NCI-H2227 treated with DMSO at 0.1 percent for 48 hours (cell line): ENCODE measurements around the gene SNTA1.
"Not testable (repeated sequence)": the region's sequence is repeated elsewhere in the genome, so short reads cannot be mapped to it uniquely, and the experiment has no call there.

Experiments used
- DNase-seq: peaks from one replicate; lab custom pipeline; 2025; lab: John Stamatoyannopoulos, UW

Gene SNTA1

DNA sequence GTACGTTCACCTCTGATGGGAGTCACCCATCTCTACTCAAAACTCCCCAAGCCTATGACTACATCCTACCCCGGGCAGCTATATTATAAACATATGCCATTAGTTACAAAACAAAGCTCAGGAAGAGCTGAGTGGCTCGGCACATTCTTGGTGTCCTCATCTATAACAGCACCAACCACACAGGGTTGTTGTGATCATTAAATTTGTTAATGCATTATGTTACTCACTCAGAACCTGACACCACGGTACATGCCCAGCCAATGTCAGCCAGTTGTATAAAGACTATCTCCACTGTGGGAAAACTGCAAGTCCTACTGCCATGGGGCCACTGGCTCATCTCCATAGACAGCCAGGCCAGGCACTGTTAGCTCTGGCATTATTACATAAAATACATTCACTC is 50.0 kb downstream of the SNTA1 start:
- DNase-seq: no peak

DNA sequence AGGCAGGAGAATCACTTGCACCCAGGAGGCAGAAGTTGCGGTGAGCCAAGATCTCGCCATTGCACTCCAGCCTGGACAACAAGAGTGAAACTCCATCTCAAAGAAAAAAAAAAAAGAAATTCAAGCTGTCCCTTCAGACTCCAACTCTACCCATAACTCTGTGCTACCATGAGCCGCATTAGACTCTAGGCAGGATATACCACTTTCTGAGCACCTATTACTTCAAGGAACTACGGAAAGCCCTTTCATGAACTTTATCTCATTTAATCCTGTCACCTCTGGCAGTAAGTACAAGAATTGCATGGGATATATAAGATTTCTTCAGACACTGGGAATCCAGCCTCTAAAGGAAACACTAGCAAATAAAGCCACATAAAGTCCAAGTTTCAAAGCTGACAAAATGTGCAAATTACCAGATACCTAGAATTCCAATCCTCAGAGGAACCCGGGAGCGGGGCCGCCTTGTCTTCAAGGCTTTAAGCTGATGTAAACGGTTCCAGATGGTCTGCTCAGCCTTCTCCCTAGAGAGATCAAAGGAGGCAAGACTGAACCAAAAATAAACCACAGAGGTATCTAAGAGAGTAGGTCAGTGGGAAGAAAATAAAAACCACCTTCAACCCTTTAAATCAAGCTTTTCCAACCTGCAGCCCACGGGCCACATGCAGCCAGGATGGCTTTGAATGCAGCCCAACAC is 51.7 kb downstream of the SNTA1 start:
- no peak for DNase-seq

DNA sequence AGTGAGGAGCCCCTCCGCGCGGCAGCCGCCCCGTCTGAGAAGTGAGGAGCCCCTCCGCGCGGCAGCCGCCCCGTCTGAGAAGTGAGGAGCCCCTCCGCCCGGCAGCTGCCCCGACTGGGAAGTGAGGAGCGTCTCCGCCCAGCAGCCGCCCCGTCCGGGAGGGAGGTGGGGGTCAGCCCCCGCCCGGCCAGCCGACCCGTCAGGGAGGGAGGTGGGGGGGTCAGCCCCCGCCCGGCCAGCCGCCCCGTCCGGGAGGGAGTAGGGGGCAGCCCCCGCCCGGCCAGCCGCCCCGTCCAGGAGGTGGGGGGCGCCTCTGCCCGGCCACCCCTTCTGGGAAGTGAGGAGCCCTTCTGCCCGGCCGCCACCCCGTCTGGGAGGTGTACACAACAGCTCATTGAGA is 54.2 kb downstream of the SNTA1 start:
- not testable (repeated sequence) for DNase-seq

DNA sequence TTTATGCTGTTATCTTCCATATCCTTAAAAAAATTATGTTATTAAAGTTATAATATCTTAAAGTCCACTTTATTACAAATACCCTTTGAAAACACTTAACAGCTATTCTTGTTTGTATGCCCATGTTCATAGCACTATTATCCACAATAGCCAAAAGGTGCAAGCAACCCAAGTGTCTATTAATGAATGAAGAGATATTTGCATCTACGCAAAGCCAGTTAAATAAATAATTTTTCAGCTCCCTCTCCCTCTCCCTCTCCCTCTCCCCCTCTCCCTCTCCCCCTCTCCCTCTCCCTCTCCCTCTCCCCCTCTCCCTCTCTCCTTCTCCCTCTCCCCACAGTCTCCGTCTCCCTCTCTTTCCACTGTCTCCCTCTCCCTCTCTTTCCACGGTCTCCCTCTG is 55.3 kb downstream of the SNTA1 start:
- DNase-seq: no peak

DNA sequence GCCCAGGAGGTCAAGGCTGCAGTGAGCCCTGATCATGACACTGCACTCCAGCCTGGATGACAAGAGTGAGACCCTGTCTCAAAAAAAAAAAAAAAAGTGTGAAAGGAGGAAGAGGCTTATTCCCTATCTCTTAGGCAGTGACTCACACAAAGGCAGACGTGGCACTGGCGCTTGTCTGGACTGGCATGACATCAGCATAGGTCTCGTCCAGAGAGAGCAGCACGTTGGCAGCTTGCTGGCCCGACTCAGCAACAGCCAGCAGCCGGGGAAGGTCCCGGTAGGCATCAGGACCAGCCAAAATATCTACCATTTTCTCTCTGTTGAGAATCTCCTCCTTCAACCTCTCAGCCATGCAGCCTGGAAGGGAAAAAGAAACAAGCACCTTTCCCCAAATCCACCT is 56.4 kb downstream of the SNTA1 start:
- DNase-seq: no peak

DNA sequence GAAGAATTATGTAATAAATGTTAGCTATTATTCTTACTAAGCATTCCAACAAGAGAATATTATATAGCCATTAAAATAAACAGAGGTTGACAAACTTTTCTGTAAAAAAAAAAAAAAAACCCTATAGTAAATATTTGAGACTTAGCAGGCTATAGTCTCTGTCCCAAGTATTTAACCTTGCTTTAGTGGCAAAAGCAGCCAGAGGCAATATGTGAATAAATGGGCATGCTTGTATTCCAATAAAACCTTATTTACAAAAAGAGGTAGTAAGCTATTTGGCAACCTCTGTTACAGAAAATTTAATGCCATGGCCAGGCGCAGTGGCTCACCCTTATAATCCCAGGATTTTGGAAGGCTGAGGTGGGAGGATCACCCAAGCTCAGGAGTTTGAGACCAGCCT is 56.9 kb downstream of the SNTA1 start:
- DNase-seq: no peak

DNA sequence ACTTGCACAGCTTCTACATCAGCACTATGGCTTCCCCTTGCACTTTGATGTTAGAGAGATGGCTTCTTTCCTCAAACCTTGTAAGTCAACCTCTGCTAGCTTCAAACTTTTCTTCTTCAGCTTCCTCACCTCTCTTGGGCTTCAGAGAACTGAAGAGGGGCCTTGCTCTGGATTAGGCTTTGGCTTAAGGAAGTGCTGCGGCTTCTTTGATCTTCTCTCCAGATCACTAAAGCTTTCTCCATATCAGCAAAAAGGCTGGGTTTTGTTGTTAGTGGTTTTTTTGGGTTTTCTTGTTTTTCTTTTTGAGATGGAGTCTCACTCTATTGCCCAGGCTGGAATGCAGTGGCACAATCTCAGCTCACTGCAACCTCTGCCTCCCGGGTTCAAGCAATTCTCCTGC is 66.2 kb downstream of the SNTA1 start:
- DNase-seq: no peak

DNA sequence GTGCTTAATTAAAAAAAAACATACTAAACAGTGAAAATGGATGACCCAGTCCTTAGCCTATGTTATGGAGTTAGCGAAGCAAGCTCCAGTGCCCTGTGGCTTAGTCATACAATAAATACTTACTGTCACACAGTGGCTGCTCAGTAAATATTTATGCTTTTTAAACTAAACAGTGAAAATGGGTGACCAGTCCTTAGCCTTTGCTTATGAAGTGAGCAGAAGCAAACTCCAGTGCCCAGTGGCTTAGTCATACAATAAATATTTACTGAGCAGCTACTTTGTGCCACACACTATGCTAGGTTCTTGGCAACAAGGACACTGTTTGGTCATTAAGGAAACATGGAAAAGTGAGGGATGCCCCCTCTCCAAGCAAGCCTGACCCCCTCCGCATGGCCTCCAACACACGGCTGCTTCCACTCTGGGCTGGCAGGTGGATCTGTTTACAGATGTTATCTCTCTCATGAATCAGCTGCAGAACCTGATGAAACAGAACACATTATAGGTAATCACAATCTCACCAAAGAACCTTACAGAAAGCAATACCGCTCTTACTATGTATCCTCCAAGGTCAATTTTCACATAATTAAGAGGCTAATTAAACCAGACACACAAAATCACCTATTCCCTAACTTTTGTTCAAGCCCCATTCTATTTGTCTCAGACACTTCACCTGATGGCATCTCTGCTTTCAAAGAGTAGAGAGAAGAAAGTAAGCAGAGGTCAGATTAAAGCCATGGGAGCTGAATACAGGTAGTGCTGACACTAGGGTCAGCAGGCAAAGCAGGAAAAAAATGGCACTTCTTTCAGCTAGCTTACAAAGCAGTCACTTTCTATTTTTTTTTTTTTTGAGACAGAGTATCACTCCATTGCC is 69.6 kb downstream of the SNTA1 start:
- DNase-seq: no peak

DNA sequence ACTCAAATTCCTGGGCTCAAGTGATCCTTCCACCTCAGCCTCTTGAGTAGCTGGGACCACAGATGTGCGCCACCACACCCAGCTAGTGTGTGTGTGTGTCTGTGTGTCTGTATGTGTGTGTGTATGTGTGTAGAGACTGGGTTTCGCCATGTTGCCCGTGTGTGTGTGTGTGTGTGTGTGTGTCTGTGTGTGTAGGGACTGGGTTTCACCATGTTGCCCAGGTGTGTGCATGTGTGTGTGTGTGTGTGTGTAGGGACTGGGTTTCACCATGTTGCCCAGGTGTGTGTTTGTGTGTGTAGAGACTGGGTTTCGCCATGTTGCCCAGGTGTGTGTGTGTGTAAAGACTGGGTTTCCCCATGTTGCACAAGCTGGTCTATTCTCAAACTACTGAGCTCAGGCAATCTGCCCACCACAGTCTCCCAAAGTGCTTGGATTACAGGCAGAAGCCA is 70.5 kb downstream of the SNTA1 start:
- no peak for DNase-seq

DNA sequence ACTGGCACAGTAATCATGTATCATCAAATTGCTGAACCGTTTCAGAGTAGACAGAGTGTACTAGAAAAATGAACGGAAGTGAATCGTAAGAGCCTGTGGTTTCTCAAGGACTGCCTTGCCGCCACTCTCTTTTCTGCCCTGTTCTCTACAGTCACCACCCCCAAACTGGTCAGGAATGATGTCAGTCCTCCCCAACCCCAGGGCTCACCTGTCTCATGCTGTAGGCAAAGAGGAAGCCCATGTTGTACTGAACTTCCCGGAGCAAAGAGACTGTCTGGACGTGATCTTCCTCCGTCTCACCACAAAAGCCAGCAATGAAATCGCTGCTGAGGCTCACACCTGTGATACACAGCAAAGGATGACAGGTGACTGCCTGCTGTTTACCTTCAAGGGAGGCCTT is 73.3 kb downstream of the SNTA1 start:
- no peak for DNase-seq

DNA sequence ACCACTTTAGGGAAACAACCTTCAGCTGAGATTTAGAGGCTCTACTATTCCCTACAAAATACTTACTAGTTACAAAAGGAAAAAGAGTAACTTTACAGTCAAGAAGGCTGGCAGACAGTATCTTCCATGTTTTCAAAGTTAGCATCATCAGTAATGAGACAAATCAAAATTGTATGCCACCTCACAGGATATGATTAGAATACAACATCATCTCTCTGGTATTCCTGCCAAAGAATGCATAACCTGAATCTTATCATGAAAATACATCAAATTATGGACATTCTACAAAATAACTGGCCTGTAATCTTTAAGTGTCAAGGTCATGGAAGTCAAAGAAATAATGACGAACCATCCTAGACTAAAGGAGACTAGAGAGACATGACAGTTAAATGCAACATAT is 80.7 kb downstream of the SNTA1 start:
- no peak for DNase-seq

DNA sequence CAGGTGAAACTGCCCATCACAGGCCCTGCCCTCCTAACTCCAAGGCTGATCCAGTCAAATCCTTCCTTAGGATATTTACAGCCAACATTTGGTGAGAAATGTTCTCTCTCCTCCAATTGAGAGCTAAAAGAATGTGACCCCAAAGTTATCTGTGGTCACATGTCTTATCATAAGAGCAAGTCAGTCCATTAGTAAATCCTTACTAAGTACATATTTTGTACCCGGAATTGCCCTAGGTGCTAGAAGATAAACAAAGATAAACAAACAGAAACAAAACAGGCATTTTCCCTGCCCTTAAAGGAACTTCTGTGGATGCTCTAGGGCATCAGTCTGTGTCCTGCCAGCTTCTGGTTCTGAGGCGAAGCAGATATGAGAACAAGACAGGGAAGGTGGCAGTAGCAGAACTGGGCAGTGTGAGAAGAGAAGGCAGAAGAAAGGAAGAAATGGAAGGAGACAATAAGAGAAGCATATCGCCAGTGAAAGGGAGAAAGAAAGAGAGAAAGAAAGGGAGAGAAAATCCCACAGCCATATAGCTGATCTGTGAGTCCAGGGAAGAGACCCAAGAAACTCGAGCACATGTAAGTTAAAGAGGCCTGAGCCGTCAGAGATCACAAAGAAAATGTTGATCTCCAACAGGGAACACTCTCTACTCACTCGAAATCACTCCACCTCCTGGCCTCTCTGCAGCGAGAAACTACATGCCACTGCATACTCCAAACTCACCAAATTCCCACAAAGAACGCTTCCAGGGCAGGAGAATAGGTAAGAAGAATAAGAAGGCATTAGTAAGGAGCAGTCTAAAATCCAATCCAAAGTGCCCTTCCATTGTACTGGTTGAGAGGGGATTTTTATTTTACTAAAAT is 83.9 kb downstream of the SNTA1 start:
- DNase-seq: no peak
